GM18502 (cell line): ENCODE results near the gene HMGCLL1.

Experiments
- ATAC-seq: cut with Tn5 transposase; IDR thresholded peaks from one replicate; pipeline ENCODE4 v1.9.1; 2021; ENCODE audit warnings: mild to moderate bottlenecking; ENCODE audit not compliant: unreplicated experiment, poor library complexity

The HMGCLL1 gene

DNA sequence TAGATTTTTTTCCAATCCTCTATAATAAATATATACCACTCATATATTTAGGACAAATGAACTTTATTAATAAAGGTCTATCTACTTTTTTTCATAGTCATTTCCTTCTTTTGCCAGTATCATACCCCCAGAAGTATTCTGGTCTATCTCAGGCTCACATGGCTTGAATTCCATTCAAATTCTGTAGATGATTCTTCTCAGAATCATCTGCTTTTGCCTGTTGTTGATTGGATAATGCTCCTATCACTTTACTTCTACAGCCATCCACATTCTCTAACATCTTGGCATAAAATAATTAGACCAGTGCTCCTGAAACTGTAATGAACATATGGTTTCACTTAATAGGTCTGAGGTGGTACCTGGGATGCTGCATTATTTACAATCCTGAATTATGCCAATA is 130.5 kb downstream of the HMGCLL1 start:
- ATAC-seq, result no peak

DNA sequence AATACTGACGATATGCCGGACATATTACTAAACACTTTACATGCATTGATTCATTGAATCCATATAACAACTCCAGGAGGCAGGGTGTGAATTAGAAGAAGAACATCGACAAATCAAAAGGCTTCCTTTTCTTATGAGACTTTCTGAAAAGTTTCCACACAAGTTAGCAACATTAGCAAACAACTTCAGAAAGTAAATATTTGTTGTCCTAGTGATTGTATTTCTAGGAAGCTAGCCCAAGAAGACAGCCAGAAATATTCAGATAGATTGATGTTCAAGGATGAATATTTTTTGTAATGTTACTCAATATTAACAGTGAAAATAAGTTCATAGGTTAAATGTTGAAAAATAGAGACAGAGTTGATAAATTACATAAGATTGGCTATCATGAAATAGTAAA is 131.1 kb downstream of the HMGCLL1 start:
- ATAC-seq, result no peak

DNA sequence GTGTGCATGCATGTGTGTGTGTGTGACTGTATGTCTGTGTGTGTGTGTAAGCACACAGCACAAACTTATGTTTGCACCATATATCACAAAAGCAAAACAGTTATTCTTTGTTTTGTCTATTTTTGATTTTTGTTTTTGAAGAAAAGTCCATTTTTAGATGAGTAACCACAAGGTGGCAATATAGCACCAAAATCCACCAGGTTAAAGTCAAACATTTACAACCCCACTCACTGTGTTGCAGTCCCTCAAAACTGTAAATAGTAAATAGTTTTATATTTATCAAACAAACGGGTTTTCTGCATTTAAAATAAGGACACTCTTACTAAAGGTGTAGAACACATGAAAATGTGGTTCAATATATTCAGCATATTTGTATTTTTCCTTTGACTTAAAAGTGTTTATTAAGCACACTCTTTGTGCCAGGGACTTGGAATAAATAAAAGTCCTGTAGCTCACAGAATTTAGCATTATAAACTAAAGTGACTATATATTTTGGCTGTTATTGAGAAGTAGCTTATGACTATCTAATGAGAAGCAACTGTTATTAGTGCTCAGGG is 133.3 kb downstream of the HMGCLL1 start:
- ATAC-seq, result peak; percentile 48

DNA sequence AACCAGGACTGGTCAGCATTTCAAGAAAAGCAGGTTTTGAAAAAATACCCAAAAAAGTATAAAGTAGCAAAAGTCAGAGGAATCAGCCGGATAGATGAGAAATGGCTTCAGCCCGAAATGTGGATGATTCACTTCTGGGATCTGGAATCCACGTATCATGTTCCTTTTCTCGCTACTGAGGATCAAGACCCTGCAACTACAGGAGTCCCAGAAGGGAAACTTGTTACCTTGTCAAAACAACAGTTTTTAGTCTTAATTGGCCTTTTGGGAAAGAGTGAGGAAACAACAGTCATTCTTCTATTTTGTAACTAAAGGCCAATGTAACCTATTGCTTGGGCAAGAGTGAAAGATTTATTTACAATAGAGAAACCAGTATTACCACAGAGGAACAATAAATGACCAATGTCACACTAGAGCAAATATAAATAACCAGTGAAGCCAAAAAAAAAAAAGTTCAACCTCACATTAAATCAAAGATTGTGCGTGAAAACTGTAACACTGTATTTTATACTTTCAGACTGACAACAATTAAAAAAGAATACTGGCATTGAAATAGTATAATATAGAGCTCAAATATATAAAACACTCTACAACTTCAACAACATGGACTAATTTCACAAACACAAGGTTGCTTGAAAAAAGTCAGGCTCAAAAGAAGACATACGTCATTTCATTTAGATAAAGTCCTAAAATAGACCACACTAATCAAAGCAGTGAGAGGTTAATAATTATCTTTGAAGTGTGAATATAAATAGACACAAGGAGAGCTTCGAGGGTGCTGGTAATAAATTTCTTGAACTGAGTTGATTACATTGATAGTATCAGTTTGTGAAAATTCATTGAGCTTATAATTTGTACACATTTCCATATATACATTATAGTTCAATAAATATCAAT is 135.5 kb downstream of the HMGCLL1 start:
- no peak for ATAC-seq

DNA sequence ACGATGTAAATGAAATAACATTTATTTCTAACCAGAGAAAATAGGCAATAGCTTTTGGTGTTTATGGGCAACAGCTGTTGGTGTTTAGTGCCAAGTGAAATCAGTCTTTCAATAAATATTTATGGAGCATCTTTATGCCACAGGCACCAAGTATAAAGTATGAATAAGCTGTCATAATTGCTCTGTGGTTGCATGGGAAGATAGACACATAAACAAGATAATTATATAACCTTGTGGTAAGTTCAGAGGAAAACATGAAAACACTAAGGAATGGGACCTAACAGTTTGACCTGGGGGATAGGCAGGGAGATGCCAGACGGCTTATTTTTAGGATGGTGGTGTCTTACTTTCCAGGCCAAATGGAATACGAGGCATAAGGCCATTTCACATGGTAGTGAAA is 140.8 kb downstream of the HMGCLL1 start:
- no peak for ATAC-seq

DNA sequence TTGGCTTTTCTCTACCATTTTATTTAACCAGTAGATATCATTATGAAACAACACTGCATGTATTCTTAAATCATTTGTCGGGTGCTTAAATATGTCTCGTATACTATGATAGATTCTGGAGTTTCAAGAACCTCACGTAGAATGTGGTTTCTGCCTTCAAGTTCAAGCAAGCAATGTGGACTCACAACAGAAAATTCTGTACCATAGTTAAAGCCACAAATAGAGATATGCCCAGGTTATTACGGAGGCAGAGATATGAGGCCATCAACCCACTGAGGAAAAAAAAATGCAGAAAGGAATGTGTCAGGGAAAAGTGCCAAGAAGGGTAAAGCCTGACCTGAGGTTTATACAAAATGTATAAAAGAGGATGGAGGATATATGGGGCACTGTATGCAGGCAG is 141.9 kb downstream of the HMGCLL1 start:
- no peak for ATAC-seq

DNA sequence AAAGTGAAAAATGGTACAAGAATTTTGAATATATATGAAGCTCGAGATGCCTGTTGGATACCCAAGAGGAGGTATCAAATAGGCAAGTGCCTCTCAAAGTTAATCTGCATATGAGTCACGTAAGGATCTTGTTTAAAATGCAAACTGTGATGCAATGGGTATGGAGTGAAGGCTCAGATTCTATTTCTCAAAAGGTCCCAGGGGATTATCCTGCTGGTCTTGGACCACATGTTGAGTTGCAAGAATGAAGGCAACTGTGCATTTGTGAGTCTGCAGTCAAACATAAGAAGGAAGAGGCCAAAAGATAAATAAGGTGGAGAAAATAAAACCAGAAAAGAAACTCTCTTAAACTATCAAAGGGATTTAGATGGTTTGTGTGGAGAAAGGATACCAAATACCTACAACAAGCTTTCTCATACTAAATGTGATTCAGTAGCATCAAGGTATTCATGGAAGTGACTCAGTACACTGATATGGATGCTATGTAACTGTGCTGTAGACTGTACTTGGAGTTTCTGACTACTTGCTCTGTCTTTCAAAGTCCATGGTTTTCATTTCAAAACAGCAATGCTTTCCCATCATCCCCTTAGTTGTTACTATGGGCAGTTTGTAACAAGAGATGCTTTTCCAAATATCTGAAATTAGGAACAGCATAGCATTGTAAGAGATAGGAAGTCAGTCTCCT is 145.4 kb downstream of the HMGCLL1 start:
- no peak for ATAC-seq

DNA sequence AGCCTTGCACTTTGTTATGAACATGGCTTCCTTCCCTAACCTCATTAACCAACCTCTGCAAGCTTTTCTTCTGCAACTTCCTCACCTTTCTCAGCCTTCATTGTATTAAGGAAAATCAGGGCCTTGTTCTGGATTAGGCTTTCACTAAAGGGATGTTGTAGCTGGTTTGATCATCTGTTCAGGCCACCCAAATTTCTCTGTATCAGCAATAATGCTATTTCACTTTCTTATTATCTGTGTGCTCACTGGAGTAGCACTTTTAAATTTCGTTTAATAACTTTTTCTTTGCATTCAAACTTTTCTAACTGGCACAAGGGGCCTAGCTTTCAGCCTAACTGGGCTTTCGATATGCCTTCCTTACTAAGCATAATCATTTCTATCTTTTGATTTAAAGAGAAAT is 155.1 kb downstream of the HMGCLL1 start:
- no peak for ATAC-seq

DNA sequence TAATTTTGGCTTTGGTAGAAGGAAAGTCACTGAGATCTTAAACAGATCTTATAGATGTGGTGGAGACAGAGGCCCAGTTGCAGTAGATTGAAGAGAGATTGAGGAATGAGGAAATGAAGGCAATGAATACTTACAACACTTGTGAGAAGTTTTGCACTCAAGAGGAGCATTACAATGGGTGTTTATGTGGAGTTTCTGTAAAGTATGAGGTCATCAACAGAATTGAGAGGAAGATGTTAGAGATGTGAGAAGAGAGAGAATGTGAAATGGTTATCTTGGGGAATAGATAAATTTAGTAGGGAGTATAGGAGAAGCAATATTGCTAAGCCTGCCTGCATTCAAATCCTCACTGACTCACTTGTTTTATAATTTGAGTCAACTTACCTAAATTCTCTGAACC is 168.3 kb downstream of the HMGCLL1 start:
- ATAC-seq, result no peak

DNA sequence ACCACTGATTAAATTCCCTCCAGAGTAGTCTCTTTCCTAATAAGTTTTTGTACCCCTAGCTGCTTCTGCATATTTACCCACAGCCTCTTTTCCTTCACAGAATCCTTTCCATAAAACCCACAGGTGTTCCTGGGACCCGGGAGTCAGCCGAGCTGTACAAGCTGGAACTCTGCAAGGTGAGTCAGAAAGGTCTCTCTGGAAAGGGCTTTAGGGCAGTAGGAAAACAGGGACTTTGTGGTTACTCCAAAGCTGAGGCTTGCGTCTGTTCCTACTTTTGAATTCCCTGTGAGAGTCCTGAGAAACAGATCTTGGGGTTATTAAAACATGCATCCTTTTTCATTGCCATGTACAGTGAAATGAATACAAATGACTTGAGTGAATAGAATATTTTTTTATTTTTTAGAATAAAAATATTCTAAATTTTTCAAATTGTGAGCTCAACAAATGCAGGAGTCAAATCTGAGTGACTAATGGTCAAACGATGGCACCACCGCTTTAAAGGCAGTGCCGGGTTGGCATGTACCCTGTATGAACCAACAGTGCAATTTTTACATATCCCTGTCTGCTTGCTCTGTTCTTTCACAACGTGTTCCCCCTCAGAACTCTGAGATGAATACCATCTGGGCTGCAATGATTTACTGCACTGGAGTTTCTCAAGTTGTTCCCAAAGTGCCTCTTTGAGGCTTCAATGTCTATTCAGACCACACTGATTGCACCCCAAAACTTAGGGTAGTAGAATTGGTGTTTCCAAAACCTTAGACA is 173.3 kb downstream of the HMGCLL1 start:
- ATAC-seq, result no peak

DNA sequence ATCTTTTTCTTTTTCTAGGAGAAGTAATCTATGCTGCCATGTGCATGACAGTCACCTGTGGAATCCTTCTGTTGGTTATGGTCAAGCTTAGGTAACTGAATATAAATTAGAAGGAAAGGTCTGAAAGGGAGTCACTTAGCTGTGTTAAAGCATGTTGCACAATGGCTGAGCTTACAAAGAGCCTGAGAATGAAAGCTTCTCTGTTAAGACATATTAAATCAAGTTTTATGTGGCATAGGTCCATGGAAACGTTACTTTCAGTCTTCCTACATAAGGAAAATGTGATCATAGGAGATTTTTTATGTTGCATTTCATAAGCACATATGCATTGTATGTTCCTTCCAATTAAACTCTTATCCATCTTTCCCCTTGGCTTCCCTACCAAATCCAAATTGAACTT is 179.6 kb downstream of the HMGCLL1 start:
- ATAC-seq, result no peak

DNA sequence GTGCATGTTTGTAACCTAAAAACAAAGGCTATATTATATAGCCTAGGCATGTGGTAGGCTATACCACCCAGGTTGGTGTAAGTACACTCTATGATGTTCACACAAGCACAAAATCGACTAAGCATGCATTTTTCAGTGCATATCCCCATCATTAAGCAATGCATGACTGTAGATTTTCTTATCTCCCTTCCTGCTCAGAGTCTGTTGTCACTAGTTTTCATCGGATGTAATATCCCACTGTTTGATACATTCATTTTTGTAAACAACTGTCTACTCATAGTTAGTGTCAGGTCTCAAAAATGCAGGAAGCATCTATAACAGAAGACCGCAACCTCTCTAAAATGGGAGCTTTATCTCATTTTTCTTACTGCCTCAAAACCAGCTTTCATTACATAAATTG is 181.0 kb downstream of the HMGCLL1 start:
- no peak for ATAC-seq

DNA sequence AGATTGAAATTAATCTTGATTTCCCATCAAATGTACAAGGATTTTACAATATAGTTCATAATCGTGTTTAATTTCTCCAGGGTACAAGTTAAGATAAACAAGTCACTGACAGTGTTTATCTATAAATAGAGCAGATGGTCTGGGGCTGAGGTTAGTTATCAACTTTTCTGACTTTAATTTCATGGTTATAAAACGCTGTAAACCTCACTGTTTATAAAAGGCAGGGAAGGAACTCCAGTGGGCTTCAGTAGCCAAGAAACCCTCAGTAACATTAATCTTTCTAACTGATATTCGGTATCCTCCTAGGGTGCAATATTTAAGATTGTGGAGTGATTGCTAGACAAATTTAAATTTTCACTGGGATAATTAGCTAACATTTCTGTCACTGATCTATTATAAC is 183.1 kb downstream of the HMGCLL1 start:
- ATAC-seq, result no peak

DNA sequence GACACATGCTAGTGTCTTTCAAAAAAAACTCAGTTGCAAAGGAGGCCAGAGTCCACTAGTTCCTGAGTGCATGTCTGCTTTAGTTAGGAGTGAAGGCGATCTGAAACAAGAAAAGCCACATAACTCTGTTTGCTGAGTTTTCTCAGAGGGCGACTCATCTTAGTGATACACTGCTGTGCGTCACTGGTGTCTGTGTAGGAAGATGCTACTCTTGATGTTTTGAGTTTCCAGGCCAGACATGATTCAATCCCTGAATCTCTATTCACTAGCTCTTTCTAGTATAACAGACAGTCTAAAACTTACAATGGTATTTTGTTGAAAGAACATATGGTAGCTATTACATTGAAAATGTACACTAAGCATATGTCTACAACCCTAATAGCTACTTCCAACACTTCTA is 190.8 kb downstream of the HMGCLL1 start:
- ATAC-seq, result no peak
